Measurements from ENCODE around the gene ANKRD49. TPM values are rescaled to one million over a fixed set of nuclear protein-coding genes. Genes with fewer than 3 reads are reported as not detected.

The ANKRD49 gene
- total RNA-seq, 2 donors from 2014 or later: 4.3 to 6.9 TPM

DNA sequence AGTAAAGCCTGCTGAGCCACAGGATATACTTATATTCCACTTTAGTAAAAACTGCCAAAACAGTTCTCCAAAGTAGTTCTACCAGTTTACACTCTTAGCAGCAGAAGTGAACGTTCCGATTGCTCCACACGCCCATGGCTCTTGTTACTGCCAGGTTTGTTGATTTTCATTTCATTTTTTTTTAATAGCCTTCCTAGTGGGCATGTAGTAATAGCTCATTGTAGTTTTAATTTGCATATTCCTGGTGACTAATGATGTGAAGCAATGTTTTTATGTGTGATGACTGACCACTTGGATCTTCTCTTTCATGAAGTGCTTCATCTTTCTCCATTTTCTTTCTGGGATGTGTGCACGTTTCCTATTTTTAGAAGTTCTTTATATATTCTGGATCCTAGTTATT is 13.7 kb downstream of the ANKRD49 start:
- Histone ChIP-seq H3K36me3 (no peaks in the 10 kb centered on the region), H3K4me1 (peaks cover 0 to 9% of the 10 kb centered on the region in 2 donors), H3K4me3 (no peak overlapping the region), H3K9me3 (no peaks in the 10 kb centered on the region), H3K27ac (no peak overlapping the region), H3K27me3 (no peaks in the 10 kb centered on the region)
- no peak for DNase-seq (ENCODE audit: low spot score)
- TF ChIP-seq, protein P1, sequence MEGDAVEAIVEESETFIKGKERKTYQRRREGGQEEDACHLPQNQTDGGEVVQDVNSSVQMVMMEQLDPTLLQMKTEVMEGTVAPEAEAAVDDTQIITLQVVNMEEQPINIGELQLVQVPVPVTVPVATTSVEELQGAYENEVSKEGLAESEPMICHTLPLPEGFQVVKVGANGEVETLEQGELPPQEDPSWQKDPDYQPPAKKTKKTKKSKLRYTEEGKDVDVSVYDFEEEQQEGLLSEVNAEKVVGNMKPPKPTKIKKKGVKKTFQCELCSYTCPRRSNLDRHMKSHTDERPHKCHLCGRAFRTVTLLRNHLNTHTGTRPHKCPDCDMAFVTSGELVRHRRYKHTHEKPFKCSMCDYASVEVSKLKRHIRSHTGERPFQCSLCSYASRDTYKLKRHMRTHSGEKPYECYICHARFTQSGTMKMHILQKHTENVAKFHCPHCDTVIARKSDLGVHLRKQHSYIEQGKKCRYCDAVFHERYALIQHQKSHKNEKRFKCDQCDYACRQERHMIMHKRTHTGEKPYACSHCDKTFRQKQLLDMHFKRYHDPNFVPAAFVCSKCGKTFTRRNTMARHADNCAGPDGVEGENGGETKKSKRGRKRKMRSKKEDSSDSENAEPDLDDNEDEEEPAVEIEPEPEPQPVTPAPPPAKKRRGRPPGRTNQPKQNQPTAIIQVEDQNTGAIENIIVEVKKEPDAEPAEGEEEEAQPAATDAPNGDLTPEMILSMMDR (IDR thresholded peaks at IDR 0.05): no peak

DNA sequence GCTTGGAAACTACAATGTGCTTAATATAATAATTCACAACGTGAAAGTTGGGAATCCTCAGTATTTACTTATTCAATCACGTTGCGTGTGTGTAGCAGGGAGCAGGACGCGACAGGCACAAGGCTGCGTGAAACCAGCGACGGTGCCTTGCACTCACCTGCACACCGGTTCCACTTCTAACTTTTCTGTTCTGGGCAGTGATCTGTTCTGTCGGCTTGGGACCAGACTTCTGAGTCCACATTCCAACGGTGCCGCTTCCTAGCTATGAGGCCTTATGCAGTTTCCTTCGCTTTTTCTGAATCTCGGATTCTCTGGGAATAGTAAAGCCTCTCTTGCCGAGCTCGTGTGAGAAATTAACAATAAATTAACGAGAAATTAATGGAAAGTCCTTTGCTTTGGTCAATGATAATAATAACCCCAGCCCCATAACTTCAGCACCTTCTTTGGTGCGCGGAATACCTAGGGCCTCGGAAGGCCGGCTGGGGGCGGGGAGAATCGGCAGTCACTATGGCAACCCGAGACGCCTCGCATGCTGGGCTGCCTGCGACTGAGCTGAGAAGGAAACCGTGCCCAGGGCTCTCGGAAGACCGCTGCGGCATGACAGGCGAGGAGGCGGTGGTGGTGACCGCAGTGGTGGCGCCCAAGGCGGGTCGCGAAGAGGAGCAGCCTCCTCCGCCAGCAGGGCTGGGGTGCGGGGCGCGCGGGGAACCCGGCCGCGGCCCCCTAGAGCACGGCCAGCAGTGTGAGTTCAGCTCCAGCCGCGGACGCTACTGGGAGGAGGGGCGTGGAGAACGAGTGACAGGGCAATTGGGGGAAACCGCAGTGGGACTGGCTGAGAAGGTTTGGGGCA is 18.4 kb downstream of the ANKRD49 start, which contains the start of gene C11orf97:
Gene C11orf97 (plus strand): TSS at position 530 of the 850 bp plus-strand sequence. CDS start 68 bp downstream, at position 598.
- H3K9me3 ChIP-seq: no peaks in the 10 kb centered on the region
- no peaks in the 10 kb centered on the region for H3K36me3 ChIP-seq
- no peak within 1 kb of the TSS for H3K27ac ChIP-seq
- no peaks in the 10 kb centered on the region for H3K27me3 ChIP-seq
- no peak for DNase-seq (ENCODE audit: low spot score)
- H3K4me3 ChIP-seq: peak within 1 kb of the TSS; percentile 34 to 59
- peaks cover 0 to 15% of the 10 kb centered on the region in 2 donors for H3K4me1 ChIP-seq
- TF ChIP-seq, protein P1 (IDR thresholded peaks at IDR 0.05): no peak

DNA sequence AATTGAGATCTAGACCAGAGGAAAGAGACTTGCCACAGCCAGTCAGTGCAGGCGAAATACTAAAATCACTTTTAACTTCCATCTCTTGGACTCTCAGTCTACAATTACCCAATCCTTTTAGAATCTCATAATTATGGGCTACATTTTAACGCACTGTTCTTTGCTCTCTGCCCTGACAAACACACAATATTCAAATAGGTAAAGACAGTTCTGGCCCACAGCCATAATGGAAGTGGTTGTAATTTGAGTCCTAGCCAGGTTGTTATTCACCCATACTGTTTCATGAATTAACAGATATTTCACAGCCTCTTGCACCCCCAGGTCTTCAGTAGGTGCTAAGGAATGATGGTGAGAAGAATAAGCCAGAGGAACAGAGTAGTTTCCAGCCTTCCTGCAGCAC is 19.3 kb downstream of the ANKRD49 start:
- Histone ChIP-seq H3K9me3 (no peaks in the 10 kb centered on the region), H3K27me3 (no peaks in the 10 kb centered on the region), H3K4me3 (no peak overlapping the region), H3K4me1 (peaks cover 0 to 15% of the 10 kb centered on the region in 2 donors), H3K27ac (no peak overlapping the region), H3K36me3 (no peaks in the 10 kb centered on the region)
- TF ChIP-seq, protein P1 (IDR thresholded peaks at IDR 0.05): no peak
- DNase-seq (ENCODE audit: low spot score): no peak

DNA sequence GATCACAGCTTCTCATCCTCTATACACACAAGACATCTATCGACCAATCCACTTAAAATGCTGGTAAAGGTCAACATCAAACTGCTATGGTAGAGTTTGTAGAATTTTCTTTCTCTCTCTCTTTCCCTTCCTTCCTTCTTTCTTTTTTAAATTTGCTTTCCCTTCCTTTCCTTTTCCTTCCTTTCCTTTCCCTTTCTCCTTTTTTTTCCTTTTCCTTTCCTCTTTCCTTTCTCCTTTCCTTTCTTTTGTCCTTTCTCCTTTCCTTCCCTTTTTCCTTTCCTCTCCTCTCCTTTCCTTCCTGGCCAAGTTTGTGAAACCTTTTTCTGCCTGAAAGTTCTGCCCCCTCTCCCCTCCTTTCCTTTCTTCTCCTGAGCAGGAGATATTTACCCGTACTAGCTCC is 21.6 kb downstream of the ANKRD49 start:
- Histone ChIP-seq H3K27ac (no peak overlapping the region), H3K27me3 (no peaks in the 10 kb centered on the region), H3K4me1 (peaks cover 0 to 19% of the 10 kb centered on the region in 2 donors), H3K9me3 (no peaks in the 10 kb centered on the region), H3K4me3 (no peak overlapping the region), H3K36me3 (no peaks in the 10 kb centered on the region)
- no peak for DNase-seq (ENCODE audit: low spot score)
- TF ChIP-seq, protein P1 (IDR thresholded peaks at IDR 0.05): no peak

DNA sequence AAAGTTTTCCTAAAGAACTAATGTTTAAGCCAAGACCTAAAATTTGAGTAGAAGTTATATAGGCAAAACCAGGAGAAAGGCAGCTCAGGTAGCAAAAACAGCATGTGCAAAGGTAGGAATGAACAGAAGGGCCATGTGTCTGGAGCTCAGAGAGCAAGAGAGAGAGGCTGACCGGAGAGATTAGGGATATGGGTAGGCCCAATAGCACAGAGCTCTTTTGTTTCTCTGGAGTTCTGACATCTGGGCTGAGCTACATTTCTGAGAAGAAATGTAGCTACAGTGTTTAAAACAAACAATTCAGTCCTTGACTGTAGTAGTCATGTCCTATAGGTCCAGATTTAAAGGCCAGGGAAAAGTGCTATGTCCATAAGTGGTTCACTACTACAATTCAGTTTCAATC is 22.9 kb downstream of the ANKRD49 start:
- no peak overlapping the region for H3K27ac ChIP-seq
- H3K27me3 ChIP-seq: no peaks in the 10 kb centered on the region
- no peaks in the 10 kb centered on the region for H3K9me3 ChIP-seq
- no peaks in the 10 kb centered on the region for H3K36me3 ChIP-seq
- TF ChIP-seq, protein P1 (IDR thresholded peaks at IDR 0.05): no peak
- H3K4me3 ChIP-seq: no peak overlapping the region
- peaks cover 0 to 17% of the 10 kb centered on the region in 2 donors for H3K4me1 ChIP-seq
- no peak for DNase-seq (ENCODE audit: low spot score)
